IPS DF 19.7 (cell line): ENCODE measurements around the gene TVP23B.
"Not testable (repeated sequence)": the region's sequence is repeated elsewhere in the genome, so short reads cannot be mapped to it uniquely, and the experiment has no call there.

Experiments used
- DNase-seq: peaks from one replicate; pipeline ENCODE4 v3.0.0-alpha.2; 2013; ENCODE audit warnings: low read depth, low spot score

TVP23B gene

DNA sequence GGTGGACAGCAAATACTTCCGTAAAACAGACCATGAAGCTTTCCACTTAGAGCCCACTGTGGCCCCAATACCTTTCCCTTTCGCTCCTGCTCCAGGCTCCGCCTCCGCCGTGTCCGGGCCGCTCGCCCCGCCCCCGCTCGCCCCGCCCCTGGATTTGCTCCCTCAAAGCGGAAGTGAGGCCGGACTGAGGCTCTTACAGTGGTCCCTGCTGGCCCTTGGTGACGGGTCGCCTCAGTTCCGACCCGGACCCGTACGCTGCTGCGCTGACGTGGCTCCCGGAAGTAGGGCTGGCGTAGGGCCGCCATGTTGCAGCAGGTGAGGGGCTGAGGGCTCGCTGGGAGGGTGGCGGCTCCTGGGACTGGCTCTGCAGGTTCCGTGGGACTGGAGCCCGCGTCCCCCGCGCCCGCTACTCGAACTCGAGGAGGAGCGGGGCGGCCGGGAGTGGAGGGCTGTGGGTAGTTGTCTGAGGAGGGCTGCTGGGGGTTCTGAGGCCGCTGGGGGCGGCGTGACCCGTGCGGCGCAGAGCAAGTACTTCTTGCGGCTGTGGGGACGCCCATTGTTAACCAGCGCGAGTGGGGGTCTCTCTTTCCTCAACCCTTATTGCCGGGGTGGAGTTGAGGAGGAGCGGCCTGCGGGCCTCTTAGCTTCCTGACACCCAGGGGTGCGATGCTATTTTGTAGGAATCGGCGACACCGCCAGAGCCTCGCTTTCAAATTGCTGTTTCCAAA lies at the start of gene TVP23B:
Gene TVP23B (plus strand): TSS at position 193 of the 728 bp plus-strand sequence. CDS start 111 bp downstream, at position 304.
- DNase-seq: peak; percentile 82

DNA sequence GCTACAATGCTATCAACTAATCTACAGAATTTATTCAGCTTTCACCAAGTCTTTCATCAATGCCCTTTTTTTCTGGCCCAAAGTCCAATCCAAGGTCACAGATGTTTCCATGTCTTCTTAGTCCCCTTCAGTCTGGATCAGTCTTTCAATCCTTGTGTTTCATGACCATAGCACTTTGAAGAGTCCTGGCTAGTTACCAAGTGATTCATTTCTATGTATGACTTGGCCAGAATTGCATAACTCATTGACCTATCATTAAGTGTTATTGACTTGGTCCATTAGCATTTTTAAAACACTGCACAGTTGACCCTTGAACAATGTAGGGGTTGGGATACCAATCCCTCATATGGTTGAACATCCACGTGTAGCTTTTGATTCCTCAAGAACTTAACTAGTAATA lies 48.5 kb upstream of the TVP23B start:
- not testable (repeated sequence) for DNase-seq

DNA sequence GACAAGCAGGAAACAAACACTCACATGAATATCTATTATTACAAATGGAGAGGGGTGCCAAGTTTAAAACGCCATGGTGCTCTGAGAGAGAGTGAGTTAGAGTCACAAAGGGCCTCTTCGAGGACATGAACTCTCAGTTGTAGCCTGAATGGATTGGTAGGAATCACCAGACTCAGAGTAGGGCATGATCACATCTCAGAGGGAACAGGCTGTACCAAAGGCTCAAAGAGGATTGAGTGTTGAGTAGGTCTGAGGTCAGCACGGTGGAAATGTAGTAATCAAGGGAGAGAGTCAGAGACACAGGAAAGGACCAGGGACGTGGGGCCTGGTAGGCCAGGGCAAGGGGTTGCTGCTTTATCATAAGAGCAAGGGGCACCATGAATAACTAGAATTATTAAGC lies 47.6 kb upstream of the TVP23B start:
- DNase-seq: not testable (repeated sequence)

DNA sequence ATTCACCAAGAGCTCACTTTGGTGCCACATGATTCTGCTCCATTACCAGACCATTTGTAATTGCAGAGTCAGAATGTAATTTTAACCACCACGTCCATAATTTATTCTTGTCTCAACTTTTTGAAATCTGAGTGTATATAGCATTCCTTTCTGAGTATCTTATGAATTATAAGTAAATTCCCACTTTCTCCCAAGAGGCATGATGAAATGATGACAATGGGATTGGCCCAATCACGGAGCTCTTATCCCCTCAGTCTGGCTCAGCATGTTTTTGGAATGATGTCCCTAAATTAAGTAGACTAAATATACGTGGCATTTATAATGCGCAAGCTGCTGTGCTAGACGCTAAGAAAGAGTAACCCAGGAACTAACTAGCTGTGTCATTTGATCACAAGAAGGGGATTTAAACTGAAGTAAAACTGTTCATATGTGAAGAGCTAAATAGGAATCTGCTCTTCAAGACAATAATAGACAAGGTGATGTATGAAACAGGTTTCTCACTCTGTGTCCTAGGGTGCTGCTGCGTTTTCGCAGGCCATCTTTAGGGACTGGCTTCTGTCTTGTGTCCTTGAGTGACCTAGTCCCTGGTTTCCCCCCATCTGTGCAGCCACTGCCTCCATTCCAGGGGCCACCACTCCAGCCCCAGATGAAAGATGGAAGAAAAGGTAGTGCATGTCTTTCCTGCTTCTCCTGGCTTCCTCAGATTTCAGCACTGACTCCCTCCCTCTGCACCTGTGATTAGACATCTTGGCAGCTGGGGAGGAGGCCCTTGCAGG lies 41.2 kb upstream of the TVP23B start:
- DNase-seq: not testable (repeated sequence)

DNA sequence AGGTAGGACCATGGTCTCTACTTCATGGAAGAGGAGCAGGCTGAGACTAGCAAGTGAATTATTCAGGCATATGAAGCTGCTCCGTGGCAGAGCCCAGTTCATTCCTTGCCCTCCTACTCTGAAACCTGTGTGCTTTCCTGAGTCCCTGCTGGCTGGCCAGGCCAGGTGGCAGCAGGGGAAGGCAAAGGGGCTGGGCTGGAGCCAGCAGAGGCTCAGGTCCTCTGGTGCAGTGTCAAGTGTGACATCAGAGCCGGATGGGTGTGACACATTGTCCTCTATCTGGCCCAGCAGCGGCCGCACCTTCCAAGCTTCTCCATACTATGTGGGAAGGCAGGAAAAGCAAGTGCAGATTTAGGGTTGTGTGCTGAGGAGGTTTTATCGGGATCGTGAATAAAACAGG lies 39.8 kb upstream of the TVP23B start:
- DNase-seq: not testable (repeated sequence)

DNA sequence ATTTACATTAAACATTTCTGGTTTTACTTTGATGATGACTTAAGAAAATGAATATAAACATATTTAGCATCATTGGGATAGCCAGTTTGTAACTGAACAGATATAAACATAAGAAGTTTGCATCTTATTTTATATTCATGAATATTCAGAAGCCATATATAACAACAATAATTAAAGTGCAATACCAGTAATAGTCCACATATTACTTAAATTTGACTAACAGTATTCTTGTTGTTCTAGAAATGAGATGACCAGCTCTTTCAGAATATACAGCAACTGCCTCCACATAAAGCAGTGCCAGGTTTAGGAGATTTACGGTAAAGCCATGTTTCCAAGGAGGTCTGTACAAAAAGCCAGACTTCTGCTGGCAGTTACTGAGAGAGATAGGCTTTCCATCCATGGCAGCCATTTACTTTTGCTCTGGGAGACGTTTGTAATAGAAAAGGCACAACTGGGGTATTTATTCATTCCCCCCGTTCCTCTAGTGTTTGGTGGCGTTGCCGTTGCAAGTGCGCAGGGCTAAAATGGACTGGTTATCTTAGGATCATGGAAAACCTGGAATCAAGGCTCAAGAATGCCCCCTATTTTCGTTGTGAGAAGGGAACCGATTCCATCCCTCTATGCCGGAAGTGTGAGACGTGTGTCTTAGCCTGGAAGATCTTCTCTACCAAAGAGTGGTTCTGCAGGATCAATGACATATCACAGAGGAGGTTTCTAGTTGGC lies 37.1 kb upstream of the TVP23B start, which contains the start of gene FBXW10:
Gene FBXW10 (plus strand): TSS at position 356 of the 723 bp plus-strand sequence. CDS start 191 bp downstream, at position 547.
- DNase-seq: not testable (repeated sequence)

DNA sequence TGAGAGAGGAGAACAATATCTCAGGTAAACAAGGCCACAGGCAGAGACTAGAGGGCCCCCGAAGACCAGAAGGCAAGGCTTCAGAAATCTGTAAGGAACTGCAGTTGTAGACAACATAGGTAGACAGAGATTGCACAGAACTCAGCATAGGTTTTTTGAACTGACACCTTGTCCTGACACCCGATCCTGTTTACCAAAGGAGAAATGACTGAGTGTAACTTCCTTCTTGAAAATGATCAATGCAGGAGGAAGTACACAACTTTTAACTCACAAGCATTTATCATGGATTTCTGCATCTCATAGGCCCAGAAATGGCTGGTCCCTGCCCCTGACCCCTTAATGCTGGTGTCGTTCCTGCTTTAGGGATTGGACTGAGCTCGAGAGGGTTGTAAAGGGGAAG lies 36.3 kb upstream of the TVP23B start:
- not testable (repeated sequence) for DNase-seq

DNA sequence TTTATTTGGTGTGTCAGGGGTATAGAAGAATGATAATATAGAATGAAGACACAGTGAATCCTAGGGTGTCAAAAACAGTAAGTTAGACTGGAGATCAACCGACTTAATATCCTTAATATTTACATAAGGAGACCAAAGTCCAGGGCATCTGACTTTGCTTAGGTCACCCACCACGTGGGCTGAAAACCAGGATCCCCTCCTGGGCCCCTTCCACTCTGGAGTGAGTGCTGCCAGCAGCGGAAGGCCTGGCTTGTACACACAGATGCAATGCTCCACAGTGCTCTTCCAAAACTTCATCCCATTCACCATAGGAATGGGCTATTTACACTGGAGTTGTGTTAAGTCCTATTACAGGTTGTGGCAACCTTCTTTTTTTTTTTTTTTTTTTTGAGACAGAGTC lies 34.4 kb upstream of the TVP23B start:
- DNase-seq: not testable (repeated sequence)

DNA sequence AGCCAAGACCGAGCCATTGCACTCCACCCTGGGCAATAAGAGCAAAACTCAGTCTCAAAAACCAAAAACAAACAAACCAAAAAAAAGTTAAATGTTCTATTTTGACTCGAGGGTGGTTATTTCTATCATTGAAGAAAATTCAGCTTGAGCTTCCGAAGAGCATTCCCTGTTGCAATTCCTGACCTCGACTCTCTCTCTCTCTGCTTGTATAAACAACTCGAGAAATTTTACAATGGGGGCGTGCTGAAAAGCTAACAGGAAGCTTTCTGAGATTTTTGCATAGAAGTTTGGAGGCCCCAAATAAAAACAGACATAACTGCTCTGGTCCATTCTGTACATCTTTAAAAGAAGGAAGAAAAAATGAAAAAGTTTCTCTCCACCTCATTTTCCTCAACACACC lies 33.5 kb upstream of the TVP23B start:
- DNase-seq: not testable (repeated sequence)

DNA sequence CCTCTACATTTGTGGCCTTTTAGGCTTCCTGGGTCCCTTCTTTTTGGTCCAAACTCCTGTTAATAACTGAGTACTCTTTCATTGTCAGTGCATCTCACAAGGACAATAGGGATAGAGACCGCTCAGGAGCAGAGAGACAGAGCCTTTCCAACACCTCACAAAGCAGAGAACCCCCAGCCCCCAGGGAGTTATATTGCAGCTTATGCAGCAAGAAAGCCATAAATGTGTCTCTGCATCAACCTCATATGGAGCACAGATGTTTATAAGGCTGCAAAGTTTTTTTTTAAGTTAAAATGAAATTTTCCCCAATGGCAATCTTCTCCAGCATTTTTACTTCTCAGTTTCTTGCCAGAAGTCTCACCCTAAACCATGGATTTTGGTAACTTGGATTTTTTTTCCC lies 30.7 kb upstream of the TVP23B start:
- not testable (repeated sequence) for DNase-seq

DNA sequence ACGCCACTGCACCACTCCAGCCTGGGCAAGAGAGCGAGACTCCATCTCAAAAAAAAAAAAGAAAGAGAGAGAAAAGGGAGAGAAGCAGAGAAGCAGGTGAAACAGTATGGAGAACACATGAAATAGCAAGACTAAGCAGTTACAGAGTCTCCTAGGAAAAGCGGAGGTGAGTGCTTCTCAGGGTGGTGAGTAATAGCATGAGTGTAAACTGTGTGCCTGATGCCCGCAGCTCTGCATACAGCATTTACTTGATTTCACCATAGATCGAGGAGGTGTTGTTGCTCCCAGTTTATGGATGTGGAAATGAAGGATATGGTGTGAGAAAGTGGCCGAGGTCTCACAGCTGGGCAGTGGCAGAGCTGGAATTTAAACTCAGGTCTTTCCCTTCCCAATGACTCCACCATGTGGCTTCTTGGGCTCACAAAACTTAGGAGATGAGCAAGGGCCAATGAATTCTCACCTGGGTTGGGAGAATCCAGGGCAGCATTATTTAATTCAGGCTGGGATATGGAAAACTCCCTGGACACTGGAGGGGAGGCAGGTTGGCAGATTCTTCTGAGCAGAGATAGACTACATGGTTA lies 27.1 kb upstream of the TVP23B start:
- not testable (repeated sequence) for DNase-seq

DNA sequence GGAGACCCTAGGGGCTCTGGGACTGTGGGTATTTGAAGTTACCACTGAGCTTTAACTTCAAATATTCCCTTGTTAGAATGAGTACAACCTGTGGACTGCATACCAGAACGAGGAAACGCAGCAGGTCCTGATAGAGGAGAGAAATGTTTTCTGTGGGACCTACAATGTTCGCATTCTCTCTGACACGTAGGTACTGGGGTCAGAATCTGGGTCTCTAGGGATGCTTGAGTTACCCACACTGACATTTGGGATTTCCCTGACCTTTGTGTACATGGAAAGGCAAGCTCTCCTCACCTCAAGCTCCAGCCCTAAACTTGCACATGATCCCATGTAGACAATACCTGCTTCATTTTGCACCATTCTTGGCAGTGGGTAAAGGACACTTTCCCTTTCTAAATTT lies 25.0 kb upstream of the TVP23B start:
- not testable (repeated sequence) for DNase-seq

DNA sequence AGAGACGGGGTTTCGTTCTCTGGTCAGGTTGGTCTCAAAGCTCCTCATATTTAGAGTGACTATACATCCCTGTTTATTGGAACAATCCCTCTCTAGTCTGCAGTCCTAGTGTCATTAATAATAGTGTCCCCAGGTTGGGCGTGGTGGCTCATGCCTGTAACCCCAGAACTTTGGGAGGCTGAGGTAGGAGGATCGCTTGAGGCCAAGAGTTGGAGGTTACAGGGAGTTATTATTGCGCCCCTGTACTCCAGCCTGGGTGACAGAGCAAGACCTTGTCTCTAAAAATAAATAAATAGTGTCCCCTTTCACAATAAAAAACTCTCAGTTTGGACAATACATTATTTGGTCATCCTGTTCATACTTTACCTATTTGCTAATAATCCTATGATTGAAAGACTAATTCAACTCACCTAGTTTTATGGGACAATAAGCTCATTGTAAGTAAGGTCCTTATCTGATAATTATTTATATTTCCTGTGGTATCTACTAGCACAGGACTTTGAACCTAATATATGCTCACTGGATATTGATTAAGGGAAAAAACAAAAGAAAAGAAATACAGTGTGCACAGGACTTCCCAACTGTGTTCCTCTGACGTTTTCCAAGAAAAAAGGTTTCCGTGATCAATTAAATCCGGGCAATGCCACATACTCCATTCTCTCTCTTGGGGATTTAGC lies 23.5 kb upstream of the TVP23B start:
- DNase-seq: not testable (repeated sequence)

DNA sequence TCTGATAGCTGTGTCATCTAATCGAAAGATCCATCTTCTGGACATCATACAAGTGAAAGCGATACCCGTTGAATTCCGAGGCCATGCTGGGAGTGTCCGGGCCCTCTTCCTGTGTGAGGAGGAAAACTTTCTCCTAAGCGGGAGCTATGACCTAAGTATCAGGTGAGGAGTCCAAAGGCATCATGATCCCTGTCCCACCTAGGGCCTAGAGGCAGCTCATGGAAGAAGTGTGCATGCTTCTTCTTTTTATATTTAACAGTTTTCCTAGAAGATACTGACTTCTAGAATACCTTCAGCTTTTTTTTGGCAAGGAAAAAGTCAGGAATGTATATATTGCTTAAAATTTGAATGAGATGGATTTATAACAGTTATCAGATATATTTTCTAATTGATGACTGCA lies 22.6 kb upstream of the TVP23B start:
- DNase-seq: not testable (repeated sequence)

DNA sequence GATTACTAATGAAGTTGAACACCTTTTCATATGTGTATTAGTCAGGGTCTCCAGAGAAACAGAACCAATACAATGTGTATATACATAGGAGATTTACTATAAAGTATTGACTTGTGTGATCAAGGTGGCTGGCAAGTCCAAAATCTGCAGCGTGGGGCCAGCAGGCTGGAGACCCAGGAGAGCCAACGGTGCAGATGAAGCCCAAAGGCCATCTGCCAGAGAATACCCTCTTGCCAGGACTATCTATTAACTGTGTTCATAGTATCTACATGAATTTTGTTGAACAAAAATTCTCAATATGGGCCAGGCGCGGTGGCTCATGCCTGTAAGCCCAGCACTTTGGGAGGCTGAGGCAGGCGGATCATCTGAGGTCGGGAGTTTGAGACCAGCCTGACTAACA lies 20.8 kb upstream of the TVP23B start:
- not testable (repeated sequence) for DNase-seq

DNA sequence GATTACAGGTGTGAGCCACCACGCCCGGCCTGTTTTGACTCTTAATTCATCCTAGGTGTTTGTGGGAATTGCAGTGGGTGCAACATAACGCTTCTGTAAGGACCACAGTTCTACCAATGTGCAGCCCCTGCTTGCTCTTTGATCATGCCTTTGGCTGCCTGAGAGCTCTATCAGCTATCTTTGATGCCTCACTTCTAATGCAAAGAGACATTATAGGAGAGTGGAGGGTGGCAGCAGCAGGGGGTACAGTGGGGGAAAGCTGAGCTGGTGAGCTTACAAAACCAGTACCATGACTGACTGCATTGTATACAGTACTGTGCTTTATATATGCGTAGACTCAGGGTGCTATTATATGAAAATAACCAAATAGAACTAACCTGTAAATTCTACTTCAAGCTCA lies 10.4 kb upstream of the TVP23B start:
- DNase-seq: not testable (repeated sequence)

DNA sequence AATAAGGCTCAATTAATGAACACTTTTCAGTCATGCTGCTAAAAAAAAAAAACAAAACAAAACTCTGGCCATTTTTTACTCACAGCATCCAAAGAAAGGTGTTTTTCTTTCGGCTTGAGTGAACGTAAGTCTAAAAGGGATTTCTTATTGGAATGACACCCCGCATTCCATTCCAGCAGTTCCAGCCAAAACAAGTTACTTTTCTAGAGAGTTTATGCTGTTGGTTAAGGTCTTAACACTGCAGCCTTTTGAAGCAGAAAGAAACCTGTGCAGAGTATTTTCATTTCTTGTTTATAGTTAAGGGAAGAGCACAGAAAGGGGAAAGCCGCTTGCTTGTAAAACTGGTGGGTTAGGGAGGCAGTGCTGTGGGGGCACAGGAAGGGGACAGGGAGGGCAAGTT lies 9.9 kb upstream of the TVP23B start:
- not testable (repeated sequence) for DNase-seq

DNA sequence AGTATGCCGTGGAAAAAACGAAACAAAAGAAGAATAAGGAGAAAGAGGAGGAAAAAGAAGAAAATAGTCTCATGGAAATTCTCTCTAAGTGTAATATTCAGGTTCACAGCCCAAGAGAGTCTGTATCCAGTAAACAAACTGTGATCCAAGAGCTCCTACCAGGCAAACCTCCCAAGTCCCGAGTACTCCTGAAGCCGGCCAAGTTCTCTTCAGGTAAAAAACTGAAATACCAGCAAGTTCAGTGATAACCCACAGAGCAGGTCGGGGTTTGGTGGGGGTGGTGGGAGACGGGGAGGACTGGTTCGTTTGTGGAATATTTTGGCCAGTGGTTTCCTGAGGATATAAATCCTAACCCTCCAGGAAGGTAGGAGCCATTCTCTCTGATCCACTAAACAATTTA lies 8.5 kb upstream of the TVP23B start:
- DNase-seq: no peak

DNA sequence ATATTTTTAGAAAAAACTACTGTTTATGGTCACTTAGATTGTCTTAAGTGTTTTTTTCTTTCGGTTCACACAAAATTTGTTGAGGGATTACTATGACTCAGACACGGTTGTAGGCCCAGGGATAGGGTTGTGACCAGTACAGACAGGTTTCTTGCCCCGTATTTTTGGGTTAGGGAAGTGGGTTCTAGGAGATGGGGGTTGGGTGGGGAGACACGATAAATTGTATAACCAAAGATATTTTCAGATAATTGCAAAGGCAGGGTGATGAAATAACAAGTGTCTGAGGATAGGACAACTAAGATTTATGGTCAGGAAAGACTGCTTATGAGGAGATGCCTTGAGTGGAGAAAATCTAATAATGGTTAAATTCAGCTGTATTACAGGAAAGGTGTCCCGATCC lies 822 bp downstream of the TVP23B start:
- DNase-seq: not testable (repeated sequence)

DNA sequence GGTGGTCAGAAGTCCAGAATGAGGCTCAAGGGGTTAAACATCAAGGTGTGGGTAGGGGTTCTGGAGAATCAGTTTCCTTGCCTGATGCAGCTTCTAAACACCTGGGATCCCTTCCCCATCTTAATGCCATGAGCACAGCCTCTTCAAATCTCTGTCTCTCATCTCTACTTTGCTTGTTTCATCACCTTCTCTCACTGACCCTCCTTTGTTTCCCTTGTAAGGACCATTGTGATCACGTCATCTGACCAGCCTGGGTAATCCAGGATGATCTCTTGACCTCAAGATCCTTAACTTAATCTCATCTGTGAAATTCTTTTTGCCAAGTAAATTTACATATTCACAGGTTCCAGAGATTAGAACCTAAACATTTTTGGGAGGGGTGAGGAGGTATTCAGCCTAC lies 5.0 kb downstream of the TVP23B start:
- not testable (repeated sequence) for DNase-seq

DNA sequence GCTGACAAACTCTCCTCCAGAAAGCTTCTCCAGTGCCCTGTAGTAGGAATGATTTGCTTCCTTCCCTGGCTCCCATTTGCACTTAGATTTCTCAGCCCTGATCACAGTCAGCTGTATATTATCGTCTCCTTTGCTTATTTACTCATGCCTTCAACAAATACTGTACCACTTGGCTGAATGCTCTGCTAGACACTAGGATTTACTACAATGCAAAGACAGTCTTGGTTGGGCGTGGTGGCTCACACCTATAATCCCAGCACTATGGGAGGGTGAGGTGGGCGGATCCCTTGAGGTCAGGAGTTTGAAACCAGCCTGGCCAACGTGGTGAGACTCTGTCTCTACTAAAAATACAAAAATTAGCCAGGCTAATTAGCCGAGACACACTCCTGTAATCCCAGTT lies 5.9 kb downstream of the TVP23B start:
- DNase-seq: not testable (repeated sequence)
